Left lobe of liver (tissue), 2 donors: ENCODE measurements around the gene UNC5B. TPM values are rescaled to one million over a fixed set of nuclear protein-coding genes. Genes with fewer than 3 reads are reported as not detected.

Source experiments
- ATAC-seq: fragments of 200-7000 bp; cut with Tn5 transposase; one replicate; pipeline ENCODE4 v1.9.1; 2020; ENCODE audit warnings: mild to moderate bottlenecking, moderate library complexity
- DNase-seq: peaks from one replicate; pipeline ENCODE4 v3.0.0-alpha.2; 2020; ENCODE audit warnings: low spot score
- total RNA-seq: library from RNA; stranded (reverse); gene quantifications from one replicate; pipeline ENCODE4 v1.2.1, GENCODE V29; 2021
- donor health status: DM: no; HTN: no; CAD: no; lungs with moderate emphysema.
- donor health status: DM: no; HTN: yes; CAD: no.

The UNC5B gene
- total RNA-seq, result 1.8 TPM

- DNase-seq, result peak; percentile 86
- peak; percentile 90 for ATAC-seq
Measured at GRCh38 chr10:71212318-71213126, at the start of gene UNC5B. TSS of gene UNC5B (plus strand) at chr10:71212570. CDS start at chr10:71212986, 416 bp downstream.

DNA sequence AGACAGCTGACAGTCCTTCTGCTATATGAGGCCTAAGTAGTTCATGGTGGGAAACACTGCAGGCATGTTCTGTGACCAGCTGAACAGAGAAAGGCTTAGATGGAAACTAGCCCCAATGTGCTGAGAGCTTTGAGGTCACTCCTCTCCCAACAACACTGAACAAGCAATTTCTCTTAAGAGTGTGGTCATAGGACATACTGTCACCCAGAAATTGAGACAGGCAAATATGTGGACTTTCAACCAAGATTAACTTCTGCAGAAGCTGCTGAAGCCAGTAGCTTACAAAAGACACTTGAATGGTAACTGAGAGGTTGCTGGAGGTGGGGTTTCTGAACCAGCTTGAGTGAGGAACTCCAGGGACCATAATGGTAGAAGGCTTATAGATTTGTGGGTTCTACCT, 38.9 kb upstream of the UNC5B start:
- DNase-seq (no peak), ATAC-seq (no peak)

GRCh38 chr10:71176661-71177060, 35.7 kb upstream of the UNC5B start:
- no peak for DNase-seq
- no peak for ATAC-seq

DNA sequence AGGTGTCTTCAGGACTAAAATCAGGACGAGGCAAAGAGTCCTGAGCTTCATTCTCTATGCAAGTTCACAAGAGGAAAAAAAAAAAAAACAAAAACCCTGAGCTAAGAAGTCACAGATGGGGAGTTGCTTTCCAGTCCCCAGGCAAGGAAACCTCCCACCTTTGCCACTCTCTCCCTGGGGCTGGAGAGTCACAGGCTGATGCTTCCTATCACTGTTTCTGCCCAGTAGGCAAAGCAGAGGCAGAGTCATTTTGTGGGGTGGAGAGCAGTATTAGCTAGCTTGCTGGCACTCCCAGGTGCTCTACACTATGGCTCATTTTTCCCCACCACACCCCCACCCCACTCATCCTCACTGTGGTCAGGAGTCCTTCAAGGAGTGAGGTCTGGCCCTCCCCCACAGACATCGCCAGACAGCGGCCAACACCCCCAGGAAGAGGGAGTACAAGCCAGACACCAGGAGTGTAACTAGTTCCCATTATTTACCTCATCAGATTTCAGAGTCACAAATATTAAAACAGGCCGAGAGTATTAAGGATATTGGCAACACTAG, 34.6 kb upstream of the UNC5B start:
- DNase-seq, result no peak
- ATAC-seq, result no peak

- DNase-seq, result no peak
- no peak for ATAC-seq
Measured at GRCh38 chr10:71178880-71179279, 33.5 kb upstream of the UNC5B start.

DNA sequence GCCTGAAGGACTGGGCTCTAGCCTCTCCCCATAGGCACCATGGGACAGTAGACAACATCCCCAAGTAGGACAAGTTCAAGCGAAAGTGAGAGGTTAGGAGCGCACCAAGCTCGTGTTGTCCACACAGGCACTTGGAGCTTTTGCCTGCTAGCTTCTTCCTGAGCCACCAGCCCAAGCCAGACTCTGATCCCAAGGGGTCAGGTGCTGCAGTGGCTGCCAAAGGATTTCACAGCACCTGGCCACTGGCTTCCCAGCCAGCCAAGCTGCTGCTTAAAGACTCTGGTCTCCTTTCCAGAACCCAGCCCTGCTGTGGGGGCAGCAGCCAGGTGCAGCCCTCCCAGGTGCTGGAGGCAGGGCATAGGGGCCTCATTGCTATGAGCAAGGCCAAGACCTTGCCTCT, 33.0 kb upstream of the UNC5B start:
- ATAC-seq (no peak), DNase-seq (no peak)

DNA sequence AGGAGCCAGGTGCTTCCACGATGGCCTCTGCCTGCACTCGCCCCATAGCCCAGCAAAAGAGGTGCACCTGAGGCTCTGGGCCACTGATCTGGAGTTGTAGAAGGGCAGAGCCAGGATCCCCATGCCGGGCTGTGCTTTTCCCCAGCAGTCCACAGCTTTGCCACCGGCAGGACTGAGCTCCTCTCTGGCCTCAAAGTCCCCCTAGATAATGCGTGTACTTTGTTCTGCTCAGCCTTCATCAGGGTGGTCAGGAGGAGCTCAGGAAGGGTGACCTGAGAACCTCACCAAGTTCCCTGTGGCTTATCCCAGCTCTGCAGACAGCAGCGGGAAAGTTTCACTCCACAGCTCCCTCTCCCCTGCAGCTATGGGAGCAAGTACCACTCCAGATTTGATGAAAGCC, 27.9 kb upstream of the UNC5B start:
- DNase-seq (no peak), ATAC-seq (no peak)

GRCh38 chr10:71185209-71185608, 27.2 kb upstream of the UNC5B start:
- DNase-seq (no peak), ATAC-seq (no peak)

DNA sequence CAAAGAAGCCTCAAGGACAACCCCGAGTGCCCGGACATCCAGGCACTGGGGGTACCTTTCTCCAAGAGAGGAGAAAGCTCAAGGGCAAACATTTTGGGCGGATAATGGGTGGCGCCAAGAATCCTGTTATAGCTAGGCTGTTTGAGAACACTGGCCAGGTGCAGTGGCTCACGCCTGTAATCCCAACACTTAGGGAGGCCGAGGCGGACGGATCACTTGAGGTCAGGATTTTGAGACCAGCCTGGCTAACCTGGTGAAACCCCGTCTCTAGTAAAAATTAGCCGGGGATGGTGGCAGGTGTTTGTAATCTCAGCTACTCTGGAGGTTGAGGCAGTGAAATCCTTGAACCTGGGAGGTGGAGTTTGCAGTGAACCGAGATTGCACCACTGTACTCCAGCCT, 25.2 kb upstream of the UNC5B start:
- no peak for DNase-seq
- ATAC-seq, result no peak

DNA sequence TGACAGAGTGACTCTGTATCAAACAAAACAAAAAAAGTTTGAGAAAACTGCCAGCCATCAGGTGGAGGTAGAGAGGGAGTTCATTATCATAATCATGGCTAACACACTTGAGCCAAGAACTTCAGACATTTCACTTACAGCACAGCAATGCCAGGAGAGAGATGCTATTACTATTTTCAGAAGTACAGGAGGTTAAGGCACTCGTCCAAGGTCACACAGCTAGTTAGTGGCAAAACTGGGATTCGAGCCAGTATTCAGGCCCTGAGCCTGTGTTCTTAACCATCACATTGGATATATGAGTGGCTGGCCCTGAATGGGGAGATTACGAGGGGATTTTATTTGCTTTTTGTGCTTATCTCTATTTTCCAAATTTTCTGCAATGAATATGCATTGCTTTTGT, 24.8 kb upstream of the UNC5B start:
- ATAC-seq, result peak; percentile 68
- no peak for DNase-seq

- no peak for ATAC-seq
- no peak for DNase-seq
Measured at GRCh38 chr10:71188201-71188600, 24.2 kb upstream of the UNC5B start.

DNA sequence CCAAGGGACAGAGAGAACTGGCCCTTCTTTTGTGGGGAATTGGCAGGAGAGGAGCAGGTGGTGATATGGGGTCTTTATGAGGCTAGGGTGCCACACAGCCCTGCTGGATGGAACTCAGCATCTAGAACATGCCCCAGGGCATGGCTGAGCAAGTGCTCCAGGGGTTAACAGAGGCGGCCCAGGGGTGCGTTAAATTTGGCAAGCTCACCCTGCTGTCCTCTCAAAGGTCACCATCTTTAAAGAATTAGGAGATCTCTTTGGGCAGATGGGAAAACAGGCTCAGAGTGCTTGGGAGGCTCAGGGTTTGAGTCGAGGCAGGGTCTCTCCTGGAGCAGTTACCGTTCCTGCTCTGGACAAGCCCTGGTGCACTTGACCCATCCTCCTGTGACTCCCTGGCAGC, 21.4 kb upstream of the UNC5B start:
- ATAC-seq (no peak), DNase-seq (peak; percentile 16)

GRCh38 chr10:71191551-71192076, 20.8 kb upstream of the UNC5B start:
- peak; percentile 42 for DNase-seq

DNA sequence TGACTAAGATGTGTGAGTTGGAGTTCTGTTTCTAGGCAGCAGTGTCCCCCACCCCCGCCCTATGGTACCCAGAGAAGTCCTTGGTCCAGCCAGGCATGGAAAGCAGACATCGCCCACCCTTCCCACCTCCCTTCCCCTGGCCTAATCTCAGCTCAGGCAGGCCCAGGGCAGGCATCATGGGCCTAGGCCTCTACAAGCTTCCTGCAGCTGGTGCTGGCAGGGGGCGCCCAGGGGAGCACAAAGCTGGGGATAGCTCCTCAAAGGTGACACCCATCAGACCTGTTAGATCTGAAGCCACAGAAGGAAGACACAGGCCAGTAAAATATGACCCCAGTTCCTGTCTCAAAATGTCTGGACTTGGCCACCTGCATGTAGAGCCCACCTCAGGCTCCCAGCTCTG, 18.9 kb upstream of the UNC5B start:
- ATAC-seq (no peak), DNase-seq (no peak)

More at GRCh38 chr10:71191551-71192076, 20.8 kb upstream of the UNC5B start:
- no peak for ATAC-seq

- DNase-seq (no peak), ATAC-seq (no peak)
Measured at GRCh38 chr10:71197955-71198354, 14.4 kb upstream of the UNC5B start.

- ATAC-seq (no peak), DNase-seq (no peak)
Measured at GRCh38 chr10:71201849-71202248, 10.5 kb upstream of the UNC5B start.

DNA sequence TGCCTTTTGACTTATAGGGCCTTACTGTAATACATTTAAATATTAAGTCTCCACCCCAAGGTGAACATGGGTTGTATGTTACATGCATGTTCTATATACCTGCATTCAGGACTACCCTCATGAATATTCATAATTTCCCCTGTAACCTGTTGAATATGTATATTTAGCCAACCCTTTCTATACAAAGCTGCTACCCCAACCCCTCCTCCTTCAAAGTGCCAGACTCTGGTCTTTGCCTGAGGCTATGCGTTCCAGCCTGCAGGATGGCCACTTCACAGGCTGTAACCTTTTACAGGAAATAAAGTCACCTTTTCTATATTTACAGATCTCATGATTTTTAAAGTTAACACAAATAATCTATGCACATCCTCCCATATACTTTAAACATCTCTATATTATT, 10.1 kb upstream of the UNC5B start:
- no peak for DNase-seq

GRCh38 chr10:71203124-71203523, 9.2 kb upstream of the UNC5B start:
- ATAC-seq, result no peak
- DNase-seq, result no peak

More for the DNA sequence above, 10.1 kb upstream of the UNC5B start:
- no peak for ATAC-seq

DNA sequence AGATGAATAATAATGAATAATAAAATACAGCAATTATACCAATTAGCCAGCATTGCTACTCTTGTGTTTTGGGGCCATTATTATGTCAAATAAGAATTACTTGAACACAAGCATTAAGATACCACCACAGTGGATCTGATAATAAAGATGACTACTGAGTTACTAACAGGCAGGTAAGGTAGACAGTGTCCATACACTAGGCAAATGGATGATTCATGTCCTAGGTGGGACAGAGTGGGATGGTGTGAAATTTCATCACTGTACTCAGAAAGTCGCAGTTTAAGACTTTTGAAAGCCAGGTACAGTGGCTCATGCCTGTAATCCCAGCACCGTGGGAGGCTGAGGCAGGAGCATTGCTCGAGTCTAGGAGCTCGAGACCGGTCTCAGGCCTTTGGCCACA, 8.7 kb upstream of the UNC5B start:
- ATAC-seq (no peak), DNase-seq (no peak)

- no peak for ATAC-seq
- no peak for DNase-seq
Measured at GRCh38 chr10:71204746-71205145, 7.6 kb upstream of the UNC5B start.

DNA sequence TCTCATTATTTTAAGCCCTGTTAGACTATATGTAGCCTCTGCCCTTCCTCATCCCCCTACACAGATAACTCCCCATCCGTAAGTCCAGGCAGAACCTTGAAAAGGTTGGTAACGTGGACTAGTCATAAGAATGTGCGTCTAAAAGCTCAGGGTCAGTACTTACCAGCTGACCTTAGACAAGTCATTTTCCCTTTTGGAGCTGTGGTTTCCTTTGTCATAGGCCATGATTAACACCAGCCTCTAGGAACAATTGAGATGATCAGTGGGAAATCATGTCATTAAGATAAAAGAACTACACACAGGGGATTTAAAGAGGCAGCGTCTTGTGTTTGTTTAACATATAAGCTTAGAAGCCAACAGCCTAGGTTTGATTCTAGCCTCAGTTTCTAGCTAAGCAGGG, 6.9 kb upstream of the UNC5B start:
- ATAC-seq (no peak), DNase-seq (no peak)

- ATAC-seq (no peak), DNase-seq (no peak)
Measured at GRCh38 chr10:71206911-71207310, 5.5 kb upstream of the UNC5B start.
